ENCODE measurements around the gene TMA7B.

The TMA7B gene

DNA sequence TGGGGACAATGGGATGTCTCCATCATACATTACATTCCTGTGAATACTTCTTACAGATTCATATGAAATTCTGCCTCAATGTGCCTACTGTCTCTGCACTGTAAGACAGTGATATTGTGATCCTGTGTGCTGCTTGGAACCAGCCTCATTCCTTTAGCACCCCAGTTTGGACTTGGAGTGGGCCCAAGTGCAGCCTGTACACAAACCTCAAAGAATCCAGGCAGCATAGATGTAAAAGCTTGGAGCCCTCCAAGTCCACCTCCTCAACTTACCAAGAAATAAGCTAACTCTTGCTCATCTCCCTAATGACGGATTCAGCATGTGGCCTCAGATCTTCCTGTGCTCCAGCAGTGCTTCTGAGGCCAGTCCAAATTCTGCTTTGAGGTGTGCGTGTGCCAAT is 34.9 kb upstream of the TMA7B start:
- Histone ChIP-seq H3K4me2 (ENCODE audit: low read length, poor library complexity, severe bottlenecking) (no peak overlapping the region), H3K79me1 (replicated peaks; ENCODE audit: low read length, poor library complexity, severe bottlenecking) (no peaks in the 10 kb centered on the region), H3K23ac (ENCODE audit: low read length in 2 of 2) (no peak overlapping the region), H3K9ac (ENCODE audit: low read length) (no peak overlapping the region), H3K18ac (ENCODE audit: low read depth in 1 of 2, low read length in 2 of 2) (no peak overlapping the region), H2BK5ac (ENCODE audit: low read depth, low read length, poor library complexity, severe bottlenecking) (no peak overlapping the region), H2AK5ac (ENCODE audit: low read length, severe bottlenecking) (no peak overlapping the region), H4K91ac (ENCODE audit: low read length) (no peak overlapping the region), H3K27ac (ENCODE audit: low read length, poor library complexity, severe bottlenecking) (no peak overlapping the region), H3K4ac (ENCODE audit: low read depth in 1 of 2, low read length in 2 of 2) (no peak overlapping the region), H2AFZ (ENCODE audit: low read depth, low read length) (no peak overlapping the region), H3K36me3 (ENCODE audit: control insufficient read depth in 1 of 2, insufficient read depth in 2 of 2, low read depth in 1 of 2, low read length in 2 of 2) (no peaks in the 10 kb centered on the region), H2BK120ac (ENCODE audit: low read depth, low read length) (no peak overlapping the region), H4K8ac (ENCODE audit: low read length) (no peak overlapping the region), H2BK15ac (ENCODE audit: low read depth, poor library complexity, severe bottlenecking) (no peak overlapping the region), H3K4me1 (ENCODE audit: control insufficient read depth, insufficient read depth, low read depth, low read length) (no peaks in the 10 kb centered on the region), H3K9me3 (ENCODE audit: control insufficient read depth, low read length) (no peaks in the 10 kb centered on the region), H3K27me3 (ENCODE audit: control insufficient read depth in 1 of 2, insufficient read depth in 1 of 2, low read length in 2 of 2) (peaks cover 74 to 88% of the 10 kb centered on the region in 2 experiments), H3K14ac (ENCODE audit: low read length in 2 of 2) (no peak overlapping the region), H3K4me3 (ENCODE audit: insufficient read depth in 1 of 2, low read depth in 1 of 2, low read length in 2 of 2) (no peak overlapping the region), H2BK12ac (ENCODE audit: low read length in 2 of 2) (no peak overlapping the region)
- DNase-seq, result no peak
- WGBS, result 84% methylated on average over 2 of the region's 2 CpGs

DNA sequence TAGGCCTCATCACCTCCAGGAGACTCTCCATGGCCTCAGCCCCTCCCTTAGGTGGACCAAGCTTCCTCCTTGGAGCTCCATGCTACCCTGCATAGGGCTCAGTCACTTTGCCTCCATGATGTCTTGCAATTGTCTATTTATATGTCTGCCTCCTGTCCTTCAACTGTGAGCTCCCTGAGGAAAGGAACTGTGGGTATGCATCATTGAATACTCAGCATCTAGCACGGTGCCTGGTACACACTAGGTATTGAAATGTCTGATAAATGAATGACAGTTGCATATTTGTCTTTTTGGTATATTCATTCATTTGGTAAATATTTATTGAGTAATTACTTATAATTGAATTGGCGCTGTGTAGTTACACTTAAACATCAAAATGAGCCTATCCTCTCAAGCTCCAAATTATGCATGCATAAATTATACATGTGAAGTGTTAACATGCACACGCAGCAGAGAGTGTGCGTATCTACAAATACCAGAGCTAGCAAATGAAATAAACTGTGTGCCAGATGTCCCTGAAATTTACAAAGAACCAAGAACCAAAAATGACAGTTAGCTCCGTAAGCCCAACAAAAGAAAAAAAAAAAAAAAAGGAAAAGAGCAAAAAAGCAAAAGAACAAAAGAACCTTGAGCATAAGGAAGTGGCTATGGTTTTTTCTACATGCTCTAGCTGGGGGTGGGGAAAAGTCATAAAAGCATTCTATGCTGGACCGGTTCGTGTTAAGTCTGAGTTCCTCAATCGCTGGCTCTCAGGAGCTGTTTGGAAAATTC is 34.1 kb upstream of the TMA7B start:
- Histone ChIP-seq H3K79me1 (replicated peaks; ENCODE audit: low read length, poor library complexity, severe bottlenecking) (no peaks in the 10 kb centered on the region), H2BK15ac (ENCODE audit: low read depth, poor library complexity, severe bottlenecking) (no peak overlapping the region), H3K14ac (ENCODE audit: low read length in 2 of 2) (no peak overlapping the region)

DNA sequence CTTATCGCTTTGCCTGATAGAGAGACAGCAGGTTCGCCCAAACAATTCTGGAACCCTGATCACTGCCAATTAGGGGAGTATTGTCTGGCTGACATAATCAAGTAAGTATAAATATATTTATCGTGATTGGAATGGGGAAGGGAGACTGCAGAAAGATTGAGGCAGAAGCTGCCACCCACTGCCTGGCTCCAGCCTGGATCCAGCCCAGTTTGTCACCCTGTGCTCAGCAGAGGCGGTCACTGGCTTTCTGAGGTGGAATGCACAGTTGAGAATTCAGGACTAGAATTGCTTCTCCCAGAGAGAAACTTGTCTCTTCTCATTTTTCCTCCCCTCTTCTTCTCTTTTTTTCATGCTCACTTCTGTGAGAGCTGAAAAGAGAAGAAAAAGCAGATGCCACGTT is 33.4 kb upstream of the TMA7B start:
- DNase-seq, result no peak
- no peak overlapping the region for H4K8ac ChIP-seq (ENCODE audit: low read length)
- H2BK5ac ChIP-seq (ENCODE audit: low read depth, low read length, poor library complexity, severe bottlenecking), result no peak overlapping the region
- H3K9me3 ChIP-seq (ENCODE audit: control insufficient read depth, low read length), result no peaks in the 10 kb centered on the region
- WGBS, result 96% methylated on average over 4 of the region's 5 CpGs
- no peak overlapping the region for H2BK12ac ChIP-seq (ENCODE audit: low read length in 2 of 2)
- H3K9ac ChIP-seq (ENCODE audit: low read length), result no peak overlapping the region
- no peak overlapping the region for H2BK120ac ChIP-seq (ENCODE audit: low read depth, low read length)
- H3K4ac ChIP-seq (ENCODE audit: low read depth in 1 of 2, low read length in 2 of 2), result no peak overlapping the region
- H3K36me3 ChIP-seq (ENCODE audit: control insufficient read depth in 1 of 2, insufficient read depth in 2 of 2, low read depth in 1 of 2, low read length in 2 of 2), result no peaks in the 10 kb centered on the region
- H4K91ac ChIP-seq (ENCODE audit: low read length), result no peak overlapping the region
- H3K18ac ChIP-seq (ENCODE audit: low read depth in 1 of 2, low read length in 2 of 2), result no peak overlapping the region
- H3K27me3 ChIP-seq (ENCODE audit: control insufficient read depth in 1 of 2, insufficient read depth in 1 of 2, low read length in 2 of 2), result peaks cover 76 to 87% of the 10 kb centered on the region in 2 experiments
- H2AK5ac ChIP-seq (ENCODE audit: low read length, severe bottlenecking), result no peak overlapping the region
- no peak overlapping the region for H3K4me2 ChIP-seq (ENCODE audit: low read length, poor library complexity, severe bottlenecking)
- no peaks in the 10 kb centered on the region for H3K79me1 ChIP-seq (replicated peaks; ENCODE audit: low read length, poor library complexity, severe bottlenecking)
- H3K14ac ChIP-seq (ENCODE audit: low read length in 2 of 2), result no peak overlapping the region
- no peak overlapping the region for H3K23ac ChIP-seq (ENCODE audit: low read length in 2 of 2)
- no peaks in the 10 kb centered on the region for H3K4me1 ChIP-seq (ENCODE audit: control insufficient read depth, insufficient read depth, low read depth, low read length)
- no peak overlapping the region for H2AFZ ChIP-seq (ENCODE audit: low read depth, low read length)
- no peak overlapping the region for H3K4me3 ChIP-seq (ENCODE audit: insufficient read depth in 1 of 2, low read depth in 1 of 2, low read length in 2 of 2)
- no peak overlapping the region for H2BK15ac ChIP-seq (ENCODE audit: low read depth, poor library complexity, severe bottlenecking)
- H3K27ac ChIP-seq (ENCODE audit: low read length, poor library complexity, severe bottlenecking), result no peak overlapping the region

More for the DNA sequence above, 34.1 kb upstream of the TMA7B start:
- no peak overlapping the region for H3K27ac ChIP-seq (ENCODE audit: low read length, poor library complexity, severe bottlenecking)
- H3K9ac ChIP-seq (ENCODE audit: low read length), result no peak overlapping the region
- H3K27me3 ChIP-seq (ENCODE audit: control insufficient read depth in 1 of 2, insufficient read depth in 1 of 2, low read length in 2 of 2), result peaks cover 74 to 88% of the 10 kb centered on the region in 2 experiments
- no peak for DNase-seq
- no peak overlapping the region for H3K18ac ChIP-seq (ENCODE audit: low read depth in 1 of 2, low read length in 2 of 2)
- H2BK12ac ChIP-seq (ENCODE audit: low read length in 2 of 2), result no peak overlapping the region
- no peak overlapping the region for H2BK120ac ChIP-seq (ENCODE audit: low read depth, low read length)
- 87% methylated on average over 7 of the region's 8 CpGs for WGBS
- H3K4me1 ChIP-seq (ENCODE audit: control insufficient read depth, insufficient read depth, low read depth, low read length), result no peaks in the 10 kb centered on the region
- no peak overlapping the region for H4K8ac ChIP-seq (ENCODE audit: low read length)
- H3K4me3 ChIP-seq (ENCODE audit: insufficient read depth in 1 of 2, low read depth in 1 of 2, low read length in 2 of 2), result no peak overlapping the region
- H4K91ac ChIP-seq (ENCODE audit: low read length), result no peak overlapping the region
- H2AK5ac ChIP-seq (ENCODE audit: low read length, severe bottlenecking), result no peak overlapping the region
- no peak overlapping the region for H2AFZ ChIP-seq (ENCODE audit: low read depth, low read length)
- no peak overlapping the region for H2BK5ac ChIP-seq (ENCODE audit: low read depth, low read length, poor library complexity, severe bottlenecking)
- no peaks in the 10 kb centered on the region for H3K9me3 ChIP-seq (ENCODE audit: control insufficient read depth, low read length)
- H3K4me2 ChIP-seq (ENCODE audit: low read length, poor library complexity, severe bottlenecking), result no peak overlapping the region
- H3K36me3 ChIP-seq (ENCODE audit: control insufficient read depth in 1 of 2, insufficient read depth in 2 of 2, low read depth in 1 of 2, low read length in 2 of 2), result no peaks in the 10 kb centered on the region
- H3K4ac ChIP-seq (ENCODE audit: low read depth in 1 of 2, low read length in 2 of 2), result no peak overlapping the region
- H3K23ac ChIP-seq (ENCODE audit: low read length in 2 of 2), result no peak overlapping the region

DNA sequence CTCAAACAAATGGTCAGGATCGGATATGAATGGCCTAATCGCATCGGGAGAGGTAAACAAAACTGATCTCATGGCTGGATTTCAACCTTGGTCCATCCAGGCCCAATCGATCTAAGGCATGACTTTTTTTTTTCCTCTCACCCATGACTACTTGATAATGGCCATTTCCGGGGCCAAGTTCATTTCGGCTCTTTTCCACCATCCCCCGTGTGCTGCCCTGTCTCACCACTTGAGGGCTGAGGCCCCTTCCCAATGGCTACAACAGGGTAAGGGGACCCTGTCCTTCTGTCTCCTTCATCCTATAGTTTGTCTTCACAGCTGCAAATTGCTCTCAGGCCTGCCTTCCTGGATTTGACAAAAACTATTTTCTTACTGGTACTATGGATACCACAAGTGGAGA is 32.7 kb upstream of the TMA7B start:
- WGBS, result 55% methylated on average over 7 of the region's 7 CpGs
- H3K79me1 ChIP-seq (replicated peaks; ENCODE audit: low read length, poor library complexity, severe bottlenecking), result no peaks in the 10 kb centered on the region

More for the DNA sequence above, 32.7 kb upstream of the TMA7B start:
- Histone ChIP-seq H2BK120ac (ENCODE audit: low read depth, low read length) (no peak overlapping the region), H2BK5ac (ENCODE audit: low read depth, low read length, poor library complexity, severe bottlenecking) (no peak overlapping the region), H3K9ac (ENCODE audit: low read length) (no peak overlapping the region), H3K4me2 (ENCODE audit: low read length, poor library complexity, severe bottlenecking) (no peak overlapping the region), H3K27me3 (ENCODE audit: control insufficient read depth in 1 of 2, insufficient read depth in 1 of 2, low read length in 2 of 2) (peaks cover 68 to 79% of the 10 kb centered on the region in 2 experiments), H4K91ac (ENCODE audit: low read length) (no peak overlapping the region), H3K4me3 (ENCODE audit: insufficient read depth in 1 of 2, low read depth in 1 of 2, low read length in 2 of 2) (no peak overlapping the region), H2BK12ac (ENCODE audit: low read length in 2 of 2) (no peak overlapping the region), H2BK15ac (ENCODE audit: low read depth, poor library complexity, severe bottlenecking) (no peak overlapping the region), H3K14ac (ENCODE audit: low read length in 2 of 2) (no peak overlapping the region), H3K23ac (ENCODE audit: low read length in 2 of 2) (no peak overlapping the region), H2AK5ac (ENCODE audit: low read length, severe bottlenecking) (no peak overlapping the region), H3K4ac (ENCODE audit: low read depth in 1 of 2, low read length in 2 of 2) (no peak overlapping the region), H3K27ac (ENCODE audit: low read length, poor library complexity, severe bottlenecking) (no peak overlapping the region), H3K4me1 (ENCODE audit: control insufficient read depth, insufficient read depth, low read depth, low read length) (no peaks in the 10 kb centered on the region), H4K8ac (ENCODE audit: low read length) (no peak overlapping the region), H3K18ac (ENCODE audit: low read depth in 1 of 2, low read length in 2 of 2) (no peak overlapping the region), H2AFZ (ENCODE audit: low read depth, low read length) (no peak overlapping the region), H3K36me3 (ENCODE audit: control insufficient read depth in 1 of 2, insufficient read depth in 2 of 2, low read depth in 1 of 2, low read length in 2 of 2) (no peaks in the 10 kb centered on the region), H3K9me3 (ENCODE audit: control insufficient read depth, low read length) (no peaks in the 10 kb centered on the region)
- no peak for DNase-seq
